GM19239 (cell line): ENCODE measurements around the gene PLCH1.
"Not testable (repeated sequence)": the region's sequence is repeated elsewhere in the genome, so short reads cannot be mapped to it uniquely, and the experiment has no call there.

Experiments
- DNase-seq: peaks from one replicate; pipeline ENCODE4 v3.0.0; 2011; ENCODE audit warnings: low spot score; ENCODE audit not compliant: insufficient read length
- FAIRE-seq: peaks from 2 replicates; lab custom pipeline; 2011; peaks lifted over from hg19 to GRCh38; lab: Jason Lieb, UNC

Gene PLCH1

DNA sequence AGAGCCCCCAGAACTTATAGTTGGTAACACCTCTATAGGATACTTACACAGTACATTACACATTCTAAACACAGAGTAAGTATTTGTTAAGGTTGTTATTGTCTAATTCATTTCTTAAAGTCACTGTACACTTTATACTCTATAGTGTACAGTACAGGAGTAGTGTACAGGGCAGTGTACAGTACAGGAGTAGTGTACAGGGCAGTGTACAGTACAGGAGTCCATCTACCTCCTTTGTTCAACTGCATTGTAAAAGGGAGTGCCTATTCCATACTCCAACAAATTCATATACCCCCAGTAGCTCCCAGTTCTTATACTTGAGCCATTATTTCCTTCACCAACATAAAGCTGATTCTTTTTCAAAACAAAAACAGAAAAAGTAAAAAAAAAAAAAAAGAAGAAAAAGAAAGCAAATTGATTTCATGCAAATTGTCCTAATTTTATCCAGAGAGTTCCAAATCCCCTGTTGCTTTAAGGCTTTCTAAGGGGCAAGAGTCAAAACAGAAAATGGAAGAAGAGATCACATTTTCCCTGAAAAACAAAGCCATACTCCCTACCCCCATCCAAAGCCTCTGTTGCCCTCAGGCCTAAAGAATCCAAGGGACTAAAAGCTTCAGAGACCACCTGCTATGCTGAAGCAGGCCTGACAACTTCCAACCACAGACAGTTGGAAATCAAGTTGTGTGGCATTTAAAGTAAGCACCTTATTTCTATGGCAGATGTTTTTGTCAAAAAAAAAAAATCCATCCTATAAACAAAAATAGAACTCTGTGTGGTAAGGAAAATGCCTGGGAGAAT is 125.6 kb downstream of the PLCH1 start:
- FAIRE-seq (no peak), DNase-seq (no peak)

DNA sequence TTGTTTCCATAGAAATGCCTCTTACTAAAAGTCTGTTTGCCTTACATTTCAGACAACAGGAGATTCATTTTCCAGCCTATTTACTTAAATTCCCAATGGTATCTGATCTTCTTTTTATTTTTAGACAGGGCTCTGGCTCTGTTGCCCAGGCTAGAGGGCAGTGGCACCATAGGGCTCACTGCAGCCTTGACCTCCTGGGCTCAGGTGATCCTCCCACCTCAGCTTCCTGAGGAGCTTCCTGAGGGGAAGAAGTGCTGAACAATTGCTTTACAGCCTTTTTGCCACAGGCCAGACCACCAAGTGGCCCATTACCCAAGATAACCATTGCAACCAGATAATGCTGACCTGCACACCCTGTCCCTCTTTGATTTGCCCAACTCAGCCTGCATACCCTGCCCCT is 126.3 kb downstream of the PLCH1 start:
- no peak for FAIRE-seq
- no peak for DNase-seq

DNA sequence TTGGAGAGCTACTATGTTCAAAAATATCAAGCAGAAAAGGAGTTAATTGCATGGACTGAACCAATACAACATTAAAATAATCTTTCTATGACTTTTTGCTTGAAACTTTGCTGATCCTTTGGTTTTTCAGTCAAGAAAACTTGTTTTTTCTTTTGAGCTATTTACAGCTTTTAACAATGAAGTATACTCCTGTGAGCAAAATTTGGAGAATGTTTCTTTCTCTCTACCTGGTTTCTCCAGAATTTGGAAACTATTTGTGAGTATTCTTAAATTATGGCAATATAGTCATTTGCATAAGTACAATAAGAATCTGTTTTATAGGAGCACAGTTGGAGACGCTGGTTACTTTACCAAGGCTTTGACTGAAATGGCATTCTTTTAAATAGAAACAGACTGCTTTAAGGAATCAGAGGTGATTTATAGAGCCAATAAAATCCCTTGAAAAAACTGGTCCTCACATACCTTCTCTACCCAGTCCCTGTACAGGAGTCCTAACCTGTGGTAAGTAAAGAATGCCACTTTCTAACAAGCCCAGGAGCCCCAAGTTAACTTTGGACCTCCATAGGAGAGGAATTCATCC is 127.4 kb downstream of the PLCH1 start:
- FAIRE-seq (no peak), DNase-seq (no peak)

- not testable (repeated sequence) for FAIRE-seq, DNase-seq
These were observed 129.7 kb downstream of the PLCH1 start for GRCh38 chr3:155615141-155615540.

GRCh38 chr3:155614410-155614809 is 130.5 kb downstream of the PLCH1 start:
- FAIRE-seq, DNase-seq: not testable (repeated sequence)

DNA sequence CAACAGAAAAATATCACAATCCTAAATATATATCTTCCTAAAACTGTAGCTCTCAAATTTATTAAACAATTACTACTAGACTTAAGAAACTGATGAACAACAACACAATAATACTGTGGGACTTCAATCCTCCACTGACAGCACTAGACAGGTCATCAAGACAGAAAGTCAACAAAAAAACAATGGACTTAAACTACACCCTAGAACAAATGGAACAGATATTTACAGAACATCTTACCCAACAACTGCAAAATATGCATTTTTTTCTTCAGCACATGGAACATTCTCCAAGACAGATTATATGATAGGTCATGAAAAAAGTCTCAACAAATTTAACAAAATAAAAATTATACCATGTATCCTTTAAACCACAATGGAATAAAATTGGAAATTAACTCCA is 133.4 kb downstream of the PLCH1 start:
- DNase-seq (no peak), FAIRE-seq (no peak)

DNA sequence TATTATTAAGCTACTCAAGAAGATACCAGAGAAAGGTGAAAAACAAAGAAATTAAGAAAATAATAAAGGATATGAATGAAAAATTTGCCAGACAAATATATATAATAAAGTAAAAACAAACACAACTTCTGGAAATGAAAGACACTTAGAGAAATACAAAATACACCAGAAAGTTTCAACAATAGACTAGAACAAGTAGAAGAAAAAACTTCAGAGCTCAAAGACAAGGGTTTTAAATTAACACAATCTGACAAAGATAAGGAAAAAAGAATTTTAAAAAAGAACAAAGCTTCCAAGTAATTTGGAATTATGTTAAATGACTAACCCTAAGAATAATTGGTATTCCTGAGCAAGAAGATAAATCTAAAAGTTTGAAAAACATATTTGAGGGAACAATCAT is 135.3 kb downstream of the PLCH1 start:
- no peak for DNase-seq
- FAIRE-seq = no peak

- no peak for DNase-seq
- no peak for FAIRE-seq
These were observed 136.5 kb downstream of the PLCH1 start for GRCh38 chr3:155608228-155608920.

DNA sequence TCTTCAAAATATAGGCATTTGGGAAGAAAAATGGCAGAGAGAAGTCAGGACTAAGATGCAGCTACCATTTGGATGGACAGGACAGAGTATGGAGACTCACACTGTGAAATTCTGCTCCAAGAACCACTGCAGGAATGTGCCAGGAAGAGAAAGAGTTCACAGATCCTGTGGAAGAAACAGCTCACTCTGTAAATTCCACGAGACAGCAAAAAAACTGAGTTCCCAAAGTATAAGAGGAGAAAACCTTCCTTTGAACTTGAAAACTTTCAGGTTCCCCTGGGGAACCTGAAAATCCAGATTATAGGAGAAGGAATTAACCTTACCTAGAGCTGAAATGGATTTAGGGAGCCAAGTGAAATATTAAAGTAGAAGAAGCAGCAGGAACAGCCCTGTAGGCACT is 137.1 kb downstream of the PLCH1 start:
- FAIRE-seq = no peak
- DNase-seq = no peak

DNA sequence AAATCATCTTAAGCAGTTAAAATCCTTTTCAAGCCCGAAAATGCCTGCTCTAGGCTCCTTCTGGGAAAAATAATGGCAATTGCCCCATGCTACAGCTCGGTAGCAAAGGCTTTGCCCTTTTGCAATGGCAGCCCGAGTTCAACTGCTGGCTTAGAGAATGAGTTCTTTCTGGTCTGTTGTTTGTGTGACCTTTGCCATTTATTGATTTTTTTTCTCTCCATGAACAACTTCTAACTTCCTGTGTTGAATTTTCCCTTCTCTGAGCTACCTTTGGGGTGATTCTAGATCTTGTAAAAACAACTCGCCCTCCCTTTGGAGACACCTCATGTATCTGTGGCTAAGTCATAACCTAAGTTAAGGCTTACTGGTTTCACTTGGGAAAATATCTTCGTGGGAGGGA is 139.3 kb downstream of the PLCH1 start:
- FAIRE-seq (no peak), DNase-seq (no peak)

DNA sequence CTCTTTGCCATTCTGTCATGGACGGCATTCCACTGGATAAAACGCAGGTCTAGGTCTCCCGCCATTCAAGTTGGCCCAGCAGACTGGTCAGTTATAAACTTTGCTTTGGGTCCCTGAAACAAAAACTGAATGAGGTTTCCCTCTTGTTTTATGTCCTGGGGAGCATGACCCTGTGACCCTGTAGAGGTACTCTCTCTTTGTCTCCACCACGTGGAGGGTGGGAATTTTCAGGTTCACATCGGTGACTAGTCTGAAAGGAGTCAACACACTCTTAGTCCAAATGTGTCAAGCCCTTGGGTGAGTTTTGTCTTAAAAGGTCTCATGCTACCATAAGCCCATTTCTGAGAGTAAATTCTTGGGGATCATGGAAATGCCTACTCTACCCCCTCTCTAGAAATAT is 139.9 kb downstream of the PLCH1 start:
- DNase-seq (no peak), FAIRE-seq (no peak)

DNA sequence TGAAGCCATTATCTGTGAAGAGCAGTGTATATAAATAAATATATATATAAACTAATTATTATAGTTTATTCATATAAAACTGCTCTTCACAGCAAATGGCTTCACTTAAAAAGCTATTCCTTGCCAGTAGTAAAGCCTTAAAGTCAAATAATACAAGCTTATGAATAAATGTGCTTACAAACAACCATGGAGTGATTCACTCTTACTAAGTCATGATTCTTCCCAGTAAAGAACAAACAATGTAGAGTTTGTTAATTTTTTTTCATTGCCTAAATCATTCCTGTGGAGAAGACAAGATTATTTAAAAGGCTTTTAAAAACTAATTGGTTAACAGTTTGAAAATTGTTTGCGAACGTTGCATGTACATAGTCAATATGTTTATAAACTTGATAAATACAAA is 140.7 kb downstream of the PLCH1 start:
- no peak for FAIRE-seq
- no peak for DNase-seq

DNA sequence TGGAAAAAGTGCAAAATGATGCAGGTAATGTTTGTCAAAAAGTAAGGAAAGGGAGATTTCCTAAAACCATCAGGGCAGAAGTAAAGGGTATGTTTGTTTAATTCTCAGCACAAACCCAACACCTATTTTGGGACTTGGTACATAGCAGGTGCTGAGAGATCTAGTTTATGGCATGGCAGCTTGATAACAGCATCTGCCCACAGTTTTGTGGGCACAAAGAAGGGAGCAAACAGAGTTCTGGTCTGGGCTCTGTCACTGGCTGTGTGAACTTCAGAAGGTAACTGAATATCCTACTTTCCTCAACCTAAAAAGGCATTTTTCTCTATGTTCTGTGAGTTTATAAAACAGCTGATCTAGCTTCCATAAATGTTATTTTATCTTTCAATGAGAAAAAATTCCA is 141.6 kb downstream of the PLCH1 start:
- FAIRE-seq (no peak), DNase-seq (no peak)

DNA sequence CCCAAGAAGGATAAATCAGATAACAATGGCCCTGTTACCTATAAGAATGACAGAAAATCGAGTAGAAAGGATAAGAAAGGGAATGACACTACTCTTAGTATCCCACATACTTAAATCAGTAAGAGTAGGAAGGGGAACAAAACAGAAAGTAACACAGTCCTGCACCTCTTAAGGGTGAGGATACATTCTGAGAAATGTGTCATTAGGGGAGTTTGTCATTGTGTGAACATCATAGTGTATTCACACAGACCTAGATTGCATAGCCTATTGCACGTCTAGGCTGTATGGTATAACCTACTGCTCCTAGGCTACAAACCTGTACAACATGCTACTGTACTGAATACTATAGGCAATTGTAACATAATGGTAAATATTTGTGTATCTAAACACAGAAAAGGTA is 142.6 kb downstream of the PLCH1 start:
- FAIRE-seq (no peak), DNase-seq (no peak)

GRCh38 chr3:155598671-155599070 is 146.2 kb downstream of the PLCH1 start:
- no peak for FAIRE-seq
- DNase-seq = no peak

DNA sequence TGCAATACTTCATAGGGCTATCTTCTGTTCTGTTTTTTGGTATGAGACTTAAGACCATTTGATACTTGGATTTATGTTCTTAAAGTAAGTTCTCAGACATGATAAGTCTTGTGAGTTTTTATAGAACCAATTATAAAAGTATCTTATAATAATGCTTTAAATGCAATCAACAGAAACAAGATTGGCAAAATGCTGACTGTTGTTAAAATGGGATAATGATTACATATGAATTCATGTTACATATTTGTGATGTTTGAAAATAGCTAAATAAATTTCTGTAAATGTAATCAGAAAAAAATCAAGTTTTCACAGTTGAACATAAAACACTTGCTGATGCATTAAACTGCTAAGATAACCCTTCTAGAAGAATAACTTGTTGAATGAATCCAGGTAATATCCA is 148.3 kb downstream of the PLCH1 start:
- FAIRE-seq (no peak), DNase-seq (no peak)

DNA sequence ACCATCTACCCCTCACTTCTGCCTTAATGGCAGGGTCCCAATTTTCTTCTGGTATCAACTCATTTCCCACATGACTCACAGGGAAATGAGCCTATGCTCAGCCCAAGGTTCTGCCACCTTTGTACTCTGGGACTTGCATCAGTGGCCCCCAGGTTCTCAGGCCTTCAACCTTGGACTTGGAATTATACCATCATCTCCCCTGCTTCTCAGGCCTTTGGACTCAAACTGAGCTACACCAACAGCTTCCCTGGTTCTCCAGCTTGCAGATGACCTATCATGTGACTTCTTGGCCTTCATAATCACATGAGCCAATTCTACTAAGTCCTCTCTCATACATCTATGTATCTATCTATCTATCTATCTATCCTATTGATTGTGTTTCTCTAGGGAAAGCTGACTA is 149.5 kb downstream of the PLCH1 start:
- no peak for FAIRE-seq
- no peak for DNase-seq

DNA sequence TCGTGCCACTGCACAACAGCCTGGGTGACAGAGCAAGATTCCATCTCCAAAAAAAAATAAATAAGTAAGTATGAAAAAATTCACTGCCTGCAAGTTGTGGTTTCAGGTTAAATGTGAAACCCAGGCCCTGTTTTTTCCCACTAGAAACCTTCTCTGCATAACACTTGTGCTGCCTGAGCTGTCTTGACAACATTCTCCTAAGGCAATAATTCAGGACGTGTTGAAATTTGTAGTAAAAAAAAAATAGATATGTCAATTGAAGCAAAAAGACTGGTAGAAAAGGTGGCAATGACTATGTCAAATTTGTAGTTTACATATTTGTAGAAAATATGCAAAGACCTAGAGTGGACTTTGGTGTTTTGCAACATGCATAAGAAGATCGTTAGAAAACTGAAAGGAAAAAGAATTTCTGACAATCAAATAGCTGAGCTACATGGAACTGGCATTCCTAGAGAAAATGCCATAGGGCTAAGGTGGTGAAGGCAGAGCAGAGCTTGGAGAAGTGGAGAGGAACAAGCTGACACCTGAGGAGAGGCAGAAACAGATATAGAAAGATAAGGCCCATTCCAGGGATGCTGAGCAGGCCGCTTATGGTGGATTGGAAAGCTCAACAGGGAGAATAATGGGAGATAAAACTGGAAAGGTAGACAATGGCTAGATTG is 150.2 kb downstream of the PLCH1 start:
- DNase-seq (no peak), FAIRE-seq (no peak)

GRCh38 chr3:155587581-155587980 is 157.3 kb downstream of the PLCH1 start:
- FAIRE-seq (no peak), DNase-seq (no peak)

DNA sequence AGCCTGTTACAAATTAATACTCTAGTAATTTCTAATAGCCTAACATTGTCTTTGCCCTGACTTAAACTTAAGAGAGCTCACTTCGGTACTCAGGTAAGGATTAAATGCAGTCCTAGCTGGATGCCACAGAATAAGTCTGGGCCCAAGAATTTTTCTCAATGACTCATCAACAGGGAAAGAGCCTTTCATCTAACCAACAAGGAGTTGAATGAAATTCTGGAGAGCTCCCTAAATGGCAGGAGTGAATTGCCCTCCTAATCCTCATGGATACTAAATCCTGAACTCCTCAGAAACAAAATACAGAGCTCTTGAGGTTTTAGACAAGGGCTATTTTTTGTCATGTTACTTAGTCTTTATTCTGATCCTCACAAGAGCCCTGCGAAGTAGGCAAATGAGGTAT is 159.5 kb downstream of the PLCH1 start:
- no peak for DNase-seq
- FAIRE-seq = no peak

- DNase-seq (no peak), FAIRE-seq (no peak)
These were observed 163.3 kb downstream of the PLCH1 start for GRCh38 chr3:155581579-155581978.
